ENCODE data around the gene PPFIA1. TPM values are rescaled to one million over a fixed set of nuclear protein-coding genes. Genes with fewer than 3 reads are reported as not detected.

PPFIA1 gene
- total RNA-seq, 1 donor from 2014 or later: 54.1 TPM

- Mint-ChIP-seq H3K27ac (ENCODE audit: unreplicated experiment) (no peak overlapping the region), H3K27me3 (ENCODE audit: low read depth) (no peaks in the 10 kb centered on the region), H3K4me1 (peaks cover 7% of the 10 kb centered on the region), H3K36me3 (ENCODE audit: low read depth) (peaks cover 24% of the 10 kb centered on the region), H3K9me3 (no peaks in the 10 kb centered on the region), H3K4me3 (no peak overlapping the region)
- no peak for TF ChIP-seq CTCF (conservative IDR thresholded peaks at IDR 0.05)
- no peak for DNase-seq (ENCODE audit: low read depth, low spot score)
Observed at GRCh38 chr11:70364178-70364577, 93.7 kb downstream of the PPFIA1 start.

- Mint-ChIP-seq H3K9me3 (no peaks in the 10 kb centered on the region), H3K4me1 (peaks cover 7% of the 10 kb centered on the region), H3K27ac (ENCODE audit: unreplicated experiment) (no peak overlapping the region), H3K4me3 (no peak overlapping the region), H3K36me3 (ENCODE audit: low read depth) (peaks cover 25% of the 10 kb centered on the region), H3K27me3 (ENCODE audit: low read depth) (no peaks in the 10 kb centered on the region)
- no peak for DNase-seq (ENCODE audit: low read depth, low spot score)
- TF ChIP-seq CTCF (conservative IDR thresholded peaks at IDR 0.05): no peak
Observed at GRCh38 chr11:70364745-70365543, 94.5 kb downstream of the PPFIA1 start.

GRCh38 chr11:70365544-70365927, 95.0 kb downstream of the PPFIA1 start:
- H3K4me3 Mint-ChIP-seq: no peak overlapping the region
- no peak for DNase-seq (ENCODE audit: low read depth, low spot score)
- no peaks in the 10 kb centered on the region for H3K9me3 Mint-ChIP-seq
- peaks cover 29% of the 10 kb centered on the region for H3K36me3 Mint-ChIP-seq (ENCODE audit: low read depth)
- H3K4me1 Mint-ChIP-seq: peaks cover 7% of the 10 kb centered on the region
- no peaks in the 10 kb centered on the region for H3K27me3 Mint-ChIP-seq (ENCODE audit: low read depth)
- H3K27ac Mint-ChIP-seq (ENCODE audit: unreplicated experiment): peak overlapping the region; percentile 23
- no peak for TF ChIP-seq CTCF (conservative IDR thresholded peaks at IDR 0.05)

- Mint-ChIP-seq H3K36me3 (ENCODE audit: low read depth) (peaks cover 31% of the 10 kb centered on the region), H3K9me3 (peaks cover 5% of the 10 kb centered on the region), H3K27ac (ENCODE audit: unreplicated experiment) (no peak overlapping the region), H3K4me3 (no peak overlapping the region), H3K4me1 (peaks cover 7% of the 10 kb centered on the region), H3K27me3 (ENCODE audit: low read depth) (no peaks in the 10 kb centered on the region)
- DNase-seq (ENCODE audit: low read depth, low spot score): no peak
- no peak for TF ChIP-seq CTCF (conservative IDR thresholded peaks at IDR 0.05)
Observed at GRCh38 chr11:70367071-70367470, 96.6 kb downstream of the PPFIA1 start.

- Mint-ChIP-seq H3K9me3 (peaks cover 5% of the 10 kb centered on the region), H3K27ac (ENCODE audit: unreplicated experiment) (no peak overlapping the region), H3K4me1 (peaks cover 7% of the 10 kb centered on the region), H3K27me3 (ENCODE audit: low read depth) (no peaks in the 10 kb centered on the region), H3K36me3 (ENCODE audit: low read depth) (peaks cover 48% of the 10 kb centered on the region), H3K4me3 (no peak overlapping the region)
- no peak for TF ChIP-seq CTCF (conservative IDR thresholded peaks at IDR 0.05)
- no peak for DNase-seq (ENCODE audit: low read depth, low spot score)
Observed at GRCh38 chr11:70368961-70369360, 98.5 kb downstream of the PPFIA1 start.
